PC-9 (cell line): ENCODE measurements around the gene WNT8B. TPM values are rescaled to one million over a fixed set of nuclear protein-coding genes. Genes with fewer than 3 reads are reported as not detected.

Experiments
- BruUV-seq: library from RNA; stranded (reverse); fragments of 400-500 nt; replicated peaks from 2 replicates; lab custom pipeline; 2021; lab: Mats Ljungman, UMichigan
- CTCF ChIA-PET: fragments of 300-600 bp; sonication (Branson Sonifier 250); formaldehyde crosslinking; loops from one replicate; lab custom pipeline; 2022; ENCODE audit warnings: antibody characterized with exemption; lab: Charles Lee
- POLR2A ChIA-PET: fragments of 300-600 bp; sonication (Branson Sonifier 250); formaldehyde crosslinking; loops from one replicate; lab custom pipeline; 2022; ENCODE audit warnings: antibody characterized with exemption; ENCODE audit not compliant: unreplicated experiment; lab: Charles Lee
- DNase-seq, 2 experiments: peaks; one replicate each; pipeline versions ENCODE4 v3.0.0 to v3.0.0-alpha.2; 2015 to 2022; ENCODE audit warnings: mixed read lengths in 1 of 2
- H2AFZ ChIP-seq: fragments of 200-600 bp; sonication (generic); 2 replicates; pipeline ENCODE4 v1.8.1; 2017; ENCODE audit warnings: antibody characterized with exemption
- H3F3A ChIP-seq: fragments of 200-600 bp; sonication (generic); 2 replicates; pipeline ENCODE4 v1.8.1; 2017; ENCODE audit warnings: antibody characterized with exemption, mild to moderate bottlenecking, low read depth; ENCODE audit not compliant: insufficient read depth
- H3K27ac ChIP-seq: fragments of 200-600 bp; sonication (generic); 2 replicates; pipeline ENCODE4 v1.6.1; 2016; ENCODE audit warnings: mixed run types
- H3K27me3 ChIP-seq: fragments of 200-600 bp; sonication (generic); 2 replicates; pipeline ENCODE4 v1.6.1; 2016; ENCODE audit warnings: low read depth, mixed run types; ENCODE audit not compliant: insufficient read depth
- H3K36me3 ChIP-seq: fragments of 200-600 bp; sonication (generic); 2 replicates; pipeline ENCODE4 v1.6.1; 2016; ENCODE audit warnings: low read depth, mixed run types
- H3K4me1 ChIP-seq: fragments of 200-600 bp; sonication (generic); replicated peaks from 2 replicates; pipeline ENCODE4 v1.6.1; 2016; ENCODE audit warnings: mixed run types; ENCODE audit not compliant: insufficient read depth
- H3K4me2 ChIP-seq: fragments of 200-600 bp; sonication (generic); 2 replicates; pipeline ENCODE4 v1.6.1; 2017; ENCODE audit warnings: mixed run types
- H3K4me3 ChIP-seq: fragments of 200-600 bp; sonication (generic); 2 replicates; pipeline ENCODE4 v1.6.1; 2016; ENCODE audit warnings: mixed run types
- H3K79me2 ChIP-seq: fragments of 200-600 bp; sonication (generic); 2 replicates; pipeline ENCODE4 v1.6.1; 2017; ENCODE audit warnings: low read depth, mixed run types
- H3K9me2 ChIP-seq: fragments of 200-600 bp; sonication (generic); 2 replicates; pipeline ENCODE4 v1.8.1; 2017; ENCODE audit warnings: mild to moderate bottlenecking; ENCODE audit not compliant: insufficient read depth
- H3K9me3 ChIP-seq: fragments of 200-600 bp; sonication (generic); 2 replicates; pipeline ENCODE4 v1.8.1; 2016; ENCODE audit warnings: low read depth; ENCODE audit not compliant: insufficient read depth
- H4K20me1 ChIP-seq: fragments of 200-600 bp; sonication (generic); 2 replicates; pipeline ENCODE4 v1.8.1; 2017; ENCODE audit not compliant: insufficient read depth
- CTCF ChIP-seq: fragments of 200-600 bp; sonication (generic); conservative IDR thresholded peaks from 2 replicates; pipeline ENCODE4 v1.6.1; 2017; ENCODE audit warnings: mixed run types, antibody characterized with exemption, mild to moderate bottlenecking, moderate library complexity
- EZH2 ChIP-seq: fragments of 200-600 bp; sonication (generic); IDR thresholded peaks from 2 replicates; pipeline ENCODE4 v1.8.0; 2017; ENCODE audit warnings: antibody characterized with exemption, low read depth
- intact Hi-C: fragments of 100-400 bp; cut with micrococcal nuclease; formaldehyde crosslinking; loops from one replicate; pipeline ENCODE4 v1.10.0; 2022; ENCODE audit not compliant: unreplicated experiment
- total RNA-seq: library from RNA; stranded (reverse); gene quantifications from 2 replicates; pipeline ENCODE4 v1.2.3, GENCODE V29; 2021

WNT8B gene
- total RNA-seq, 1 experiment from 2014 or later, result not detected

- no peak for DNase-seq
- no peak overlapping the region for H2AFZ ChIP-seq
- no peak overlapping the region for H3K4me2 ChIP-seq
- H3K27me3 ChIP-seq, result no peaks in the 10 kb centered on the region
- ChIA-PET CTCF (no interaction called here), POLR2A (no interaction called here)
- H3F3A ChIP-seq, result no peaks in the 10 kb centered on the region
- TF ChIP-seq EZH2 (no peak), CTCF (no peak)
- no peaks in the 10 kb centered on the region for H3K79me2 ChIP-seq
- no TSS peak for BruUV-seq
- intact Hi-C loops, result no loop called here
- no peak overlapping the region for H3K27ac ChIP-seq
- H3K9me2 ChIP-seq, result no peaks in the 10 kb centered on the region
- H3K4me3 ChIP-seq, result no peak overlapping the region
- H3K4me1 ChIP-seq, result no peaks in the 10 kb centered on the region
- H3K36me3 ChIP-seq, result no peaks in the 10 kb centered on the region
- no peaks in the 10 kb centered on the region for H4K20me1 ChIP-seq
- H3K9me3 ChIP-seq, result no peaks in the 10 kb centered on the region
These were observed 35.4 kb upstream of the WNT8B start for GRCh38 chr10:100427374-100427773.

GRCh38 chr10:100433253-100434240, 29.3 kb upstream of the WNT8B start:
- POLR2A ChIA-PET, result no interaction called here

GRCh38 chr10:100436255-100436654, 26.6 kb upstream of the WNT8B start:
- H4K20me1 ChIP-seq, result no peaks in the 10 kb centered on the region
- BruUV-seq, result no TSS peak
- DNase-seq, result no peak
- H3K4me2 ChIP-seq, result no peak overlapping the region
- ChIA-PET POLR2A (no interaction called here), CTCF (no interaction called here)
- H3K27ac ChIP-seq, result no peak overlapping the region
- no peak overlapping the region for H3K4me3 ChIP-seq
- H3K36me3 ChIP-seq, result no peaks in the 10 kb centered on the region
- no peaks in the 10 kb centered on the region for H3F3A ChIP-seq
- H3K9me2 ChIP-seq, result no peaks in the 10 kb centered on the region
- no peaks in the 10 kb centered on the region for H3K4me1 ChIP-seq
- no peaks in the 10 kb centered on the region for H3K27me3 ChIP-seq
- H3K79me2 ChIP-seq, result no peaks in the 10 kb centered on the region
- TF ChIP-seq EZH2 (no peak), CTCF (no peak)
- intact Hi-C loops, result loop anchor here (10.0 kb wide), 1 partner anchor 579 kb away; no protein-coding TSS in a partner anchor
- H3K9me3 ChIP-seq, result no peaks in the 10 kb centered on the region
- no peak overlapping the region for H2AFZ ChIP-seq

More at GRCh38 chr10:100433253-100434240, 29.3 kb upstream of the WNT8B start:
- H3K27me3 ChIP-seq, result no peaks in the 10 kb centered on the region
- H3K9me3 ChIP-seq, result no peaks in the 10 kb centered on the region
- no peak for TF ChIP-seq EZH2
- TF ChIP-seq CTCF, result peak; percentile 97
- intact Hi-C loops, result loop anchor here (1.0 to 10.0 kb wide), 8 partner anchors 59 to 581 kb away; no protein-coding TSS in a partner anchor
- no peaks in the 10 kb centered on the region for H3K79me2 ChIP-seq
- BruUV-seq, result no TSS peak
- no peaks in the 10 kb centered on the region for H3K36me3 ChIP-seq
- H3K27ac ChIP-seq, result no peak overlapping the region
- H3K4me3 ChIP-seq, result no peak overlapping the region
- no peaks in the 10 kb centered on the region for H3F3A ChIP-seq
- peak; percentile 80 to 84 for DNase-seq
- no peaks in the 10 kb centered on the region for H4K20me1 ChIP-seq
- CTCF ChIA-PET, result interaction anchor here (0.6 to 0.9 kb wide), 3 partner anchors 91 to 409 kb away, joined by 3 to 4 read pairs (median 3); no protein-coding TSS in a partner anchor
- no peaks in the 10 kb centered on the region for H3K9me2 ChIP-seq
- H3K4me2 ChIP-seq, result no peak overlapping the region
- H3K4me1 ChIP-seq, result no peaks in the 10 kb centered on the region
- no peak overlapping the region for H2AFZ ChIP-seq
